WERI-Rb-1 (cell line): ENCODE results near the gene ZNF148.

Experiments
- DNase-seq: peaks from one replicate; pipeline ENCODE4 v3.0.0-alpha.2; 2020
- H3K27ac ChIP-seq: fragments of 250-450 bp; sonication (Bioruptor Pico); 2 replicates; pipeline ENCODE4 v1.5.1; 2020; ENCODE audit warnings: mild to moderate bottlenecking, moderate library complexity
- H3K27me3 ChIP-seq: fragments of 250-450 bp; sonication (Bioruptor Pico); 2 replicates; pipeline ENCODE4 v1.5.1; 2021; ENCODE audit warnings: mild to moderate bottlenecking, low read depth, moderate library complexity; ENCODE audit not compliant: insufficient read depth, severe bottlenecking
- H3K36me3 ChIP-seq: fragments of 250-450 bp; sonication (Bioruptor Pico); 2 replicates; pipeline ENCODE4 v1.5.1; 2020; ENCODE audit warnings: mild to moderate bottlenecking, moderate library complexity
- H3K4me3 ChIP-seq: 2 replicates; pipeline ENCODE4 v1.5.1; 2011; ENCODE audit warnings: low read depth, mild to moderate bottlenecking, control low read depth, low read length
- H3K9me3 ChIP-seq: fragments of 250-450 bp; sonication (Bioruptor Pico); 2 replicates; pipeline ENCODE4 v1.5.1; 2021; ENCODE audit warnings: mild to moderate bottlenecking, moderate library complexity; ENCODE audit not compliant: severe bottlenecking
- TF ChIP-seq, protein P1 (sequence below): IDR thresholded peaks from 2 replicates; pipeline ENCODE4 v1.5.1; 2011; ENCODE audit warnings: low read depth, mild to moderate bottlenecking, control low read depth, inconsistent platforms, low read length

ZNF148 gene

DNA sequence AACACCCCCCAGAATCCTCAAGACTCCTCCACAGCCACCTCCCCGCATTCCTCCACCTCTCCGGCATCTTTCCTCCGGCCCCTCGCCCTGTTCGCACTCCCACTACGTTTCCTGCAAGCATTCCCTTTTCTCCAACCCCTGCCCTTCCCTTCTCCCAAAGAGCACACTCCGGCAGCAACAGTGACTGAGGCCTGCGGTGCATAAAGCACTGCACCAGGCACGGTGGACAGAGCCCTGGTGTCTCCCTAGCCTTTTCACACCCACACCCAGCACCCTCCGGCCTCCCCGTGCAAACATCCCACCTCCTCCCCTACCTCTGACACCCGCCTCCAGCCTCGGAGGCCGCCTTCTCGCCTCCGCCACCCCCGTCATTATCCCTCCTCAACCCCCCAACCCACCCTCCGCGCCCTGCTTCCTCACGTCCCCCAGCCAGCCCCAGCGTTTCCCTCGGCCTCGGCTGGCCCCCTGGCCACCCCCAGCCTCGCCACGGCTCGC lies 577 bp downstream of the ZNF148 start:
- H3K36me3 ChIP-seq: peaks cover 16% of the 10 kb centered on the region
- no peaks in the 10 kb centered on the region for H3K27me3 ChIP-seq
- TF ChIP-seq, protein P1, sequence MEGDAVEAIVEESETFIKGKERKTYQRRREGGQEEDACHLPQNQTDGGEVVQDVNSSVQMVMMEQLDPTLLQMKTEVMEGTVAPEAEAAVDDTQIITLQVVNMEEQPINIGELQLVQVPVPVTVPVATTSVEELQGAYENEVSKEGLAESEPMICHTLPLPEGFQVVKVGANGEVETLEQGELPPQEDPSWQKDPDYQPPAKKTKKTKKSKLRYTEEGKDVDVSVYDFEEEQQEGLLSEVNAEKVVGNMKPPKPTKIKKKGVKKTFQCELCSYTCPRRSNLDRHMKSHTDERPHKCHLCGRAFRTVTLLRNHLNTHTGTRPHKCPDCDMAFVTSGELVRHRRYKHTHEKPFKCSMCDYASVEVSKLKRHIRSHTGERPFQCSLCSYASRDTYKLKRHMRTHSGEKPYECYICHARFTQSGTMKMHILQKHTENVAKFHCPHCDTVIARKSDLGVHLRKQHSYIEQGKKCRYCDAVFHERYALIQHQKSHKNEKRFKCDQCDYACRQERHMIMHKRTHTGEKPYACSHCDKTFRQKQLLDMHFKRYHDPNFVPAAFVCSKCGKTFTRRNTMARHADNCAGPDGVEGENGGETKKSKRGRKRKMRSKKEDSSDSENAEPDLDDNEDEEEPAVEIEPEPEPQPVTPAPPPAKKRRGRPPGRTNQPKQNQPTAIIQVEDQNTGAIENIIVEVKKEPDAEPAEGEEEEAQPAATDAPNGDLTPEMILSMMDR: no peak
- peak; percentile 62 for DNase-seq
- peak overlapping the region; percentile 62 for H3K4me3 ChIP-seq
- H3K9me3 ChIP-seq: no peaks in the 10 kb centered on the region
- H3K27ac ChIP-seq: peak overlapping the region; percentile 93

DNA sequence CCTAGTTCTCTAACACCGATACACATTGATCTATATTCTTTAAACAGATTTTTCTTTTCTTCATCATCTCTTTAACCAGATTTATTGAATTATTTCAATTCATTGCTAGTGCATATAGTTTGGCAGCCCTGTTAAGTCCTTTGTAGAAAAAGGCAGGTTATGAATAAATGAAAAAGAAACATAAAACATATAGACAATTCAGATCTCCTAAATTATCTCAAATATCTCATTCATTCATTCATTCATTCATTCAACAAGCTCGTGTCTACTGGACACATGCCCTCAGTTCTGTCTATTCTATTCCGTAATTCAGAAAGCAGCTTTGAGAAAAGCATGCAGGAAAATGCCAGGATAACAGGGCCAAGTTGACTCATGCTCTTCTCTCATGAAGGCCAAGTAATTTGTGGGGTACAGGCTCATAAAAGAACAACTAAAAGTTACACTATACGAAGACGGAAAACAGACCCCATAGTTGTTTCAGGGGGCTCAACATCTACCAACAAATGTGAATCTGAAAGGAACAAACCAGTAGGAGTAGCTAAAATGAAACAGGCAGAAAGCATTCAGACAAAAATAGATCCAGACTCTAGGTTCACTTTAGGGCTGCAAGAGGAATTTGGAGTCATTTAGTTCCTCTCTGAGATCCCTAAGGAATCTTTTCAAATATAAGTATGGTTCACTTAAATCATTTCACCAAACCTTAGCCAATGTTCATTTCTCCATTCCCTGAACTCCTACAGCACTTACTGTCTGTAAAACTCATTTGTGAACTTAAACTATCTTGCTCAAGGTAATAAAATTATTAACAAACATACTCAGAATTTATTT lies 7.5 kb downstream of the ZNF148 start:
- Histone ChIP-seq H3K4me3 (no peak overlapping the region), H3K9me3 (no peaks in the 10 kb centered on the region), H3K36me3 (peaks cover 13% of the 10 kb centered on the region), H3K27ac (no peak overlapping the region), H3K27me3 (no peaks in the 10 kb centered on the region)
- TF ChIP-seq, protein P1: no peak
- DNase-seq: no peak

DNA sequence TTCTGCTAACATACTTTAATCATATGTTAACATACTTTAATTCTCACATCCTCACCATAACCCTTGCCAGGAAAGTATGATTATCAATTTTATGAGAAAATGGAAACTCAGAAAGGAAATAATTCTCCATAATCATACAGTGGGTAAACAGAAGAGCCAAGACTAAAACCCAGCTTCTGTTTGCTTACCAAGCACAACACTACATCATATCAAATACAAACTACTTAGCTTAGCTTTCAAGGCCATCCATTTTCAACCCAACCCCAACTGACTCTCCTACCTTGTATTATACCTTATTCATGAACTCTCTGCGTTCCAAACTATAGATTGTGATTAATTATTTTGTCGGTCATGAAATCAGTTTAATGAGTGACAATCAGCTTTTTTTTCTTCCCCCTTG lies 9.0 kb downstream of the ZNF148 start:
- Histone ChIP-seq H3K9me3 (no peaks in the 10 kb centered on the region), H3K27ac (no peak overlapping the region), H3K27me3 (no peaks in the 10 kb centered on the region), H3K36me3 (peaks cover 7% of the 10 kb centered on the region), H3K4me3 (no peak overlapping the region)
- TF ChIP-seq, protein P1: no peak
- no peak for DNase-seq

DNA sequence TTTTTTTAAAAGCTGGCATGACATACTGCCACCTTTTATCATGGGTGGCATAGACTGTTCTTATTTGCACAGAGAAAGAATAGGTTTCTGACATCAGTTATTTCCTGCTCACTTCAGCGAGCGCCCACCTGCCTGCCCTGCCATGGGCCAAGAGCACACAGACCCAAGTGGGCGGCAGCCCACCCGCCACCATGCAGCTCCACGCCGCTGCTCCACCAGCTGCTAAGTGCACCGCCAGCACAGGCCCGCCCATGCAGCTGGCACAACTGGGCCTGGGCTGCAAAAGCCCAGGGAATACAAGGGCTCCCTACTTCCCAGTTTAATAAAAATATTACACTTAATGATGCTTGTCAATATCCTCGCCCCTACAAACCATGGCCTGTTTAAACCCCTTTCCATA lies 15.4 kb downstream of the ZNF148 start:
- H3K27ac ChIP-seq: no peak overlapping the region
- no peak overlapping the region for H3K4me3 ChIP-seq
- H3K27me3 ChIP-seq: no peaks in the 10 kb centered on the region
- no peaks in the 10 kb centered on the region for H3K9me3 ChIP-seq
- no peaks in the 10 kb centered on the region for H3K36me3 ChIP-seq
- TF ChIP-seq, protein P1: no peak
- no peak for DNase-seq

DNA sequence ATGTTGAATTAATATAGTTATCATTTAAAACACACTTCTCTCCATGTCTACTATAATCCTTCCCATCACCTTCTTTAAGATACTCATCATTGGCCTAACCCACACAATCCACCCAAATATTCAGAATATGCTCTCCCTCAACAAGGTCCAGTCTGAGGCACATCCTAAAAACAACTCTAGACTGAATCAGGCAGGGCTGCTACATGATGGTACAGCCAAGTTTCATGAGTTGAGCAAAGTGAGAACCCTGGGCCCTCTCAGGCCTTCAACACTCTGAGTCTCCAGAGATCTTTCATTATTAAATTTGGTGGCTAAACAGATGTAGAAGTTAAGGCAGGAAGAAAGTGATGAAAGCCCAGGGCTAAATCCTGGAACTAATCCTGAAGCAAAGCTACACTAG lies 16.2 kb downstream of the ZNF148 start:
- DNase-seq: no peak
- Histone ChIP-seq H3K9me3 (no peaks in the 10 kb centered on the region), H3K27ac (no peak overlapping the region), H3K27me3 (no peaks in the 10 kb centered on the region), H3K36me3 (no peaks in the 10 kb centered on the region), H3K4me3 (no peak overlapping the region)
- TF ChIP-seq, protein P1: no peak
